ENCODE measurements around the gene NSMF.

Gene NSMF

DNA sequence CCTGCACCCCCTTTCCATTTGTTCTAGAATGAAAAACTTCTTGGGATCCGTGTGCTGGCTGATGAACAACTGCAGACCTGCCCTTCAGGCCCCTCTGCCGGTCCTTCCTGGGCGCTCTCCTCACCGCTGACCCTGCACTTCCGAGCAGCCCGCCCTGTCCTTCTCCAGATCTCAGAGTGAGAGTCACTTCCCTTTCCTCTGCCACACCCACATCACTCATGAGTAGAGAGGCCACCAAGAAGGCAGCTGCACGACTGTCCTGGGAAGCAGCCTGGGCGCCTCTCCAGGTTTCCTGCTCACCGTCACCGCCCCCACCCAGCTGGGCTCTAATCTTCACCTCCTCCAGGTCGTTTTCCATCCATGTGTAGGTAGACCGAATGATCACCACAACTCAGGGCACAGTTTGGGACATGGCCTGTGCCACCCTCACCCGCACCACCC lies 35.0 kb upstream of the NSMF start:
- Histone ChIP-seq H3K4me3 (ENCODE audit: low read length) (no peak overlapping the region), H3K27me3 (ENCODE audit: low read depth, low read length) (no peaks in the 10 kb centered on the region), H3K9ac (ENCODE audit: low read length) (no peak overlapping the region), H3K9me3 (ENCODE audit: insufficient read depth, low read length) (no peaks in the 10 kb centered on the region), H3K27ac (ENCODE audit: low read length) (no peak overlapping the region), H2AFZ (ENCODE audit: low read depth, low read length) (no peak overlapping the region), H3K4me2 (ENCODE audit: low read length) (no peak overlapping the region), H3K4me1 (ENCODE audit: low read length) (no peaks in the 10 kb centered on the region), H3K36me3 (replicated peaks; ENCODE audit: low read depth, low read length) (no peaks in the 10 kb centered on the region), H4K20me1 (ENCODE audit: insufficient read depth, low read length) (no peaks in the 10 kb centered on the region), H3K79me2 (ENCODE audit: low read length) (no peaks in the 10 kb centered on the region)
- no peak for TF ChIP-seq EZH2phosphoT487 (IDR thresholded peaks at IDR 0.05; ENCODE audit: low read depth)
- TF ChIP-seq, protein P1, sequence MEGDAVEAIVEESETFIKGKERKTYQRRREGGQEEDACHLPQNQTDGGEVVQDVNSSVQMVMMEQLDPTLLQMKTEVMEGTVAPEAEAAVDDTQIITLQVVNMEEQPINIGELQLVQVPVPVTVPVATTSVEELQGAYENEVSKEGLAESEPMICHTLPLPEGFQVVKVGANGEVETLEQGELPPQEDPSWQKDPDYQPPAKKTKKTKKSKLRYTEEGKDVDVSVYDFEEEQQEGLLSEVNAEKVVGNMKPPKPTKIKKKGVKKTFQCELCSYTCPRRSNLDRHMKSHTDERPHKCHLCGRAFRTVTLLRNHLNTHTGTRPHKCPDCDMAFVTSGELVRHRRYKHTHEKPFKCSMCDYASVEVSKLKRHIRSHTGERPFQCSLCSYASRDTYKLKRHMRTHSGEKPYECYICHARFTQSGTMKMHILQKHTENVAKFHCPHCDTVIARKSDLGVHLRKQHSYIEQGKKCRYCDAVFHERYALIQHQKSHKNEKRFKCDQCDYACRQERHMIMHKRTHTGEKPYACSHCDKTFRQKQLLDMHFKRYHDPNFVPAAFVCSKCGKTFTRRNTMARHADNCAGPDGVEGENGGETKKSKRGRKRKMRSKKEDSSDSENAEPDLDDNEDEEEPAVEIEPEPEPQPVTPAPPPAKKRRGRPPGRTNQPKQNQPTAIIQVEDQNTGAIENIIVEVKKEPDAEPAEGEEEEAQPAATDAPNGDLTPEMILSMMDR (IDR thresholded peaks at IDR 0.05; ENCODE audit: low read depth, low read length): no peak

DNA sequence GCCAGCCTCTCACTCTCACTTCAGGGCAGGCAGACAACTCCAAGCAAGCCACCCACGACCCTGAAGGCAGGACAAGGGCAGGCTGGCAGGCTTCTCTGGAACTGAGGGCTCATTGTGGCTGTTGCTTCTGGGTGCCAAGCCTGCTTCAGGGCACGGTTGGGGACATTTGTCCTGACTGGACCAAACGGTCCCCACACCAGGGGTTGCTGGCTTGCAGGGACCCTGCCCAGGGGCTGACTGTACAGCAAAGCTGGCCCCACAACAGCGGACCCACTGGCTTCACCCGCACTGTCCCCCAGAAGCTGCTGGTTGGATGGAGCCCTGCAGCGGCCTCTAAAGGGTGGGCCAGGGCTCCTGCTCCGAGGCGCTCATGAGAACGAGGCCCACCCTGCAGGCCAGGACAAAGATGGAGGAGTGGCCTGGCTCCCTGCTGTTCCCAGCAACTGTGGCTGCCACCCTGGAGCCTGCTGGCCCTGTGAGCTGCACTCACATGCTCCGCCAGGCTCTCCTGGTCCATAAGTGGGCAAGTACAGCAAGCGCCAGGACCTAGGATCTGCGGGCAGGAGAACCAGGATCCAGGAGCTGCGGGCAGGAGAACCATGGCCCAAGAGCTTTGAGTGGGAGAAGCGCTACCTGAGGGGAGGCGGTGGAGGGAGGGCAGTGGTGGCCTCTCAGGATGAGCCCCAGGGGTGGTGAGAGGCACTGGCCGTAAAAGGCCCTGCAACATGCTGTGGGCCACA lies 34.4 kb upstream of the NSMF start:
- TF ChIP-seq, protein P1 (IDR thresholded peaks at IDR 0.05; ENCODE audit: low read depth, low read length): no peak
- TF ChIP-seq EZH2phosphoT487 (IDR thresholded peaks at IDR 0.05; ENCODE audit: low read depth): no peak
- Histone ChIP-seq H3K9ac (ENCODE audit: low read length) (no peak overlapping the region), H3K36me3 (replicated peaks; ENCODE audit: low read depth, low read length) (no peaks in the 10 kb centered on the region), H3K4me1 (ENCODE audit: low read length) (no peaks in the 10 kb centered on the region), H4K20me1 (ENCODE audit: insufficient read depth, low read length) (no peaks in the 10 kb centered on the region), H3K27ac (ENCODE audit: low read length) (no peak overlapping the region), H3K27me3 (ENCODE audit: low read depth, low read length) (no peaks in the 10 kb centered on the region), H3K9me3 (ENCODE audit: insufficient read depth, low read length) (no peaks in the 10 kb centered on the region), H3K4me3 (ENCODE audit: low read length) (no peak overlapping the region), H2AFZ (ENCODE audit: low read depth, low read length) (no peak overlapping the region), H3K79me2 (ENCODE audit: low read length) (no peaks in the 10 kb centered on the region), H3K4me2 (ENCODE audit: low read length) (no peak overlapping the region)

DNA sequence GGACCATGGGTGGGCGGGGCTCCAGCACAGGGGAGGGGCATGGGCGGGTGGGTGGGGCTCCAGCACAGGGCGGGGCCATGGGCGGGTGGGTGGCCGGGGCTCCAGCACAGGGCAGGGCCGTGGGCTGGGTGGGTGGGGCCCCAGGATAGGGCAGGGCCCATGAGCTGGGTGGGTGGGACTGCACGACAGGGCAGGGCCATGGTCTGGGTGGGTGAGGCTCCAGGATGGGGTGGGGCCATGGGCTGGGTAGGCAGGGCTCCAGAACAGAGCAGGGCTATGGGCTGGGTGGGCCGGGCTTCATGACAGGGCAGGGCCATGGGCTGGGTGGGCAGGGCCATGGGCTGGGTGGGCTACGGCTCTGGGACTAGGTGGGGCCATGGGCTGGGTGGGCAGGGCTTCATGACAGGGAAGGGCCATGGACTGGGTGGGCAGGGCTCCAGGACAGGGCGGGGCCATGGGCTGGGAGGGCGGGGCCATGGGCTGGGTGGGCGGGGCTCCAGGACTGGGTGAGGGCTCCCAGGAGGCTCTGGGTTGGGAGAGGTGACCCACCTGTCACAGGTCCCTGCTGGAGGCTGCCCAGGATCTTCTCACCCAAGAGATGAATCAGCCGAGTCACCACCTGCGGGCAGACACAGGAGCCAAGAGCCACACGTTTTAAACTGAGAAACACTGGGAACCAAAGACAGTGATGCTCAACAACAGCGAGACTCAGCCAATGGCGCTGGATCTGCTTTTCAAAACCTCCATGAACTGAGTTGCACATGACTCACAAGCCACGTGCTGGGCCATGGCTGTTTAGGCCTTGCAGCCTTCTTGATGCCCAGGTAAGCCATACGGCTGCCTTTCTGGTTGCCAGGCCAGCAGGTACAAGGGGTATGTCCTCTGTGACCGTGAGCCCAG lies 33.6 kb upstream of the NSMF start:
- Histone ChIP-seq H3K27me3 (ENCODE audit: low read depth, low read length) (no peaks in the 10 kb centered on the region), H2AFZ (ENCODE audit: low read depth, low read length) (no peak overlapping the region), H3K4me2 (ENCODE audit: low read length) (no peak overlapping the region), H3K9ac (ENCODE audit: low read length) (no peak overlapping the region), H4K20me1 (ENCODE audit: insufficient read depth, low read length) (no peaks in the 10 kb centered on the region), H3K27ac (ENCODE audit: low read length) (no peak overlapping the region), H3K9me3 (ENCODE audit: insufficient read depth, low read length) (no peaks in the 10 kb centered on the region), H3K79me2 (ENCODE audit: low read length) (no peaks in the 10 kb centered on the region), H3K4me1 (ENCODE audit: low read length) (no peaks in the 10 kb centered on the region), H3K4me3 (ENCODE audit: low read length) (no peak overlapping the region), H3K36me3 (replicated peaks; ENCODE audit: low read depth, low read length) (no peaks in the 10 kb centered on the region)
- no peak for TF ChIP-seq EZH2phosphoT487 (IDR thresholded peaks at IDR 0.05; ENCODE audit: low read depth)
- TF ChIP-seq, protein P1 (IDR thresholded peaks at IDR 0.05; ENCODE audit: low read depth, low read length): no peak
